Heart left ventricle (tissue), 16 donors: ENCODE measurements around the gene CEND1. TPM values are rescaled to one million over a fixed set of nuclear protein-coding genes. Genes with fewer than 3 reads are reported as not detected.

Experiments
- ATAC-seq, 4 donors: fragments of 200-7000 bp; cut with Tn5 transposase; one replicate each; pipeline ENCODE4 v1.9.1; 2020 to 2022; ENCODE audit warnings: moderate library complexity in 4 of 4, mild to moderate bottlenecking in 3 of 4, moderate number of reproducible peaks in 1 of 4
- DNase-seq, 5 donors: peaks; one replicate each; pipeline ENCODE4 v3.0.0-alpha.2; 2020
- H3K27ac ChIP-seq, 12 donors: fragments of 200-600 bp; sonication (generic) in 4 of 12; one replicate each; pipeline versions ENCODE4 v1.5.0 to v1.8.0; 2016 to 2022; ENCODE audit warnings: mild to moderate bottlenecking in 2 of 12
- H3K27me3 ChIP-seq, 9 donors: fragments of 200-600 bp; sonication (generic) in 2 of 9; one replicate each; pipeline versions ENCODE4 v1.5.1 to v1.8.0; 2016 to 2022; ENCODE audit warnings: mild to moderate bottlenecking in 3 of 9
- H3K36me3 ChIP-seq, 9 donors: fragments of 200-600 bp; sonication (generic) in 2 of 9; one replicate each; pipeline versions ENCODE4 v1.5.0 to v1.8.0; 2018 to 2022; ENCODE audit warnings: mild to moderate bottlenecking in 2 of 9
- H3K4me1 ChIP-seq, 12 donors: fragments of 200-600 bp; sonication (generic) in 4 of 12; one replicate each; pipeline versions ENCODE4 v1.5.0 to v1.8.0; 2016 to 2022; ENCODE audit warnings: mild to moderate bottlenecking in 3 of 12
- H3K4me3 ChIP-seq, 12 donors: fragments of 200-600 bp; sonication (generic) in 4 of 12; one replicate each; pipeline versions ENCODE4 v1.5.0 to v1.8.0; 2017 to 2022; ENCODE audit warnings: mild to moderate bottlenecking in 9 of 12, moderate library complexity in 4 of 12
- H3K9me3 ChIP-seq, 12 donors: fragments of 200-600 bp; sonication (generic) in 4 of 12; one replicate each; pipeline versions ENCODE4 v1.5.0 to v1.8.0; 2016 to 2022; ENCODE audit warnings: mild to moderate bottlenecking in 1 of 12
- POLR2A ChIP-seq, 2 donors: fragments of 450-650 bp; IDR thresholded peaks; one replicate each; pipeline ENCODE4 v1.6.1; 2017; ENCODE audit warnings: antibody characterized with exemption in 2 of 2, mild to moderate bottlenecking in 2 of 2, moderate library complexity in 2 of 2
- WGBS, 4 donors: extraction: QIAGEN DNeasy Blood & Tissue Kit in 2 of 4; methylation state at CpG; one replicate each; pipeline versions ENCODE4 v1.1.5 to v1.1.7; 2013 to 2018; 5-methylcytosine and 5-hydroxymethylcytosine counted together
- intact Hi-C, 10 donors: fragments of 100-400 bp; cut with DNase I; formaldehyde crosslinking; loops; one replicate each; pipeline versions ENCODE4 v1.11.1 to v1.14.2; 2022
- polyA plus RNA-seq, 2 donors: library from polyadenylated mRNA; stranded (reverse); fragments of 200-250 nt; gene quantifications; one replicate each; pipeline ENCODE4 v1.2.3, GENCODE V29; 2013
- total RNA-seq, 9 donors: library from RNA; depleted of rRNA in 2 of 9; stranded (reverse); fragments of >200 nt in 2 of 9; fragmentation: NEBNext Ultra II Directional in 3 of 9; extraction: Animal tissue kit (Norgen Biotek cat#: 25700) in 3 of 9; gene quantifications; one replicate each; pipeline versions ENCODE4 v1.1.0 to v1.2.4, GENCODE V29; 2016 to 2023
- TF ChIP-seq, protein P1 (sequence below), 12 donors: fragments of 200-600 bp; sonication (generic) in 4 of 12; IDR thresholded peaks; one replicate each; pipeline versions ENCODE4 v1.5.0 to v1.8.0; 2018 to 2022; ENCODE audit warnings: antibody characterized with exemption in 12 of 12, mild to moderate bottlenecking in 5 of 12
- donor health status: ischemic (EF 13 %, LVEDD 7.1; RV severe dilation, severe dysfunction).
- donor health status: healthy with polysubstance abuse.
- donor health status: DM: no; HTN: yes; CAD: no.
- donor health status: DM: no; HTN: no; CAD: no.
- donor health status: ischemic (EF 25% LVEDD 6.9; RV normal size, moderate dysfunction).
- donor health status: ischemic (EF 25% LVEDD 5.7; RV mildly dilated, moderate dysfunction).
- donor health status: healthy.
- donor health status: DM: yes; HTN: yes; CAD: no.
- donor health status: ischemic (EF 35%, LVEDD 5.7; RV mildly dilated, moderate dysfunction).
- donor health status: nonischemic (EF 11% LVEDD 7.7; RV severe dilation, severe dysfunction).
- donor health status: DM: yes; HTN: yes; CAD: no.
- donor health status: PGD.
- donor health status: ischemic (EF 29% LVEDD 5.4; RV normal size, mild dysfunction).
- donor health status: nonischemic (EF 23%, LVEDD 6.1; RV moderate dilation, normal function).

CEND1 gene
- total and polyA plus RNA-seq, 11 donors, result 0.25 to 1.1 (median 0.44) TPM; not detected in 2

DNA sequence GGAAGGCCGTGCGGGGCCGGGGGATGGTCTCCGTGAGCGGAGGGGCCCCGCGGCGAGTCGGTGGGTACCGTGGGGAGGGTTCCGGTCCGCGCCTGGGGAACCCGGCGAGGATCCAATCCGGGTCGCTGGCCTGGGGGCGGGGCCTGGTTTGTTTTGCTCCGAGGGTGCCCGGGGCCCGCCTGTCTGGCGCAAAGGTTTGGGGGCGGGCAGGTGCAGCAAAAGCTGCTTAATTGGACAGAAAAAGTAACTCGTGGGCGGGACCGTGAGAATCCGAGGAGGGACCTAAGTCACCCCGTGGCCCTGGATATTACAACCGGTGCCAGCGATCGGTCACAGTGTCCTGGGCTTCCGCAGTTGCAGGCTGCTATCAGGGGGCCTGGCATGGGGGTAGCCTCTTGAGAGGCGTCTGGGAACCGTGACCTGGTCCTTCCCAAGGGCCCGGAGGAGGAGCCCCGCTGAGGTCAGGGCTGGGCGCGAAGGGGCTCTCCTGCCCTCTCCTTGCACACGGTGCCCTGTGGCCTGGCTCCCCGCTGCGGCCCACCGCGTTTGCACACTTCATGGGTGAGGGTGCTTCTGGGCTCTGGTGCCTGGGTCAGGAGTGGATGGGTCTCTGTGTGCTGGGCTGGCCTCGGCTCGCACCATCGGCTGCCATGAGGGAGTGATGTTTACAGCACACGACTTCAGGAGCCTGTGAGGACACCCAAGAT, 30.2 kb upstream of the CEND1 start:
- no peaks in the 10 kb centered on the region for H3K27me3 ChIP-seq
- peaks cover 10 to 40% (median 27%) of the 10 kb centered on the region in 12 donors for H3K4me1 ChIP-seq
- peak in 1 of 2 donors; percentile 64 for TF ChIP-seq POLR2A (IDR thresholded peaks at IDR 0.05)
- TF ChIP-seq, protein P1, sequence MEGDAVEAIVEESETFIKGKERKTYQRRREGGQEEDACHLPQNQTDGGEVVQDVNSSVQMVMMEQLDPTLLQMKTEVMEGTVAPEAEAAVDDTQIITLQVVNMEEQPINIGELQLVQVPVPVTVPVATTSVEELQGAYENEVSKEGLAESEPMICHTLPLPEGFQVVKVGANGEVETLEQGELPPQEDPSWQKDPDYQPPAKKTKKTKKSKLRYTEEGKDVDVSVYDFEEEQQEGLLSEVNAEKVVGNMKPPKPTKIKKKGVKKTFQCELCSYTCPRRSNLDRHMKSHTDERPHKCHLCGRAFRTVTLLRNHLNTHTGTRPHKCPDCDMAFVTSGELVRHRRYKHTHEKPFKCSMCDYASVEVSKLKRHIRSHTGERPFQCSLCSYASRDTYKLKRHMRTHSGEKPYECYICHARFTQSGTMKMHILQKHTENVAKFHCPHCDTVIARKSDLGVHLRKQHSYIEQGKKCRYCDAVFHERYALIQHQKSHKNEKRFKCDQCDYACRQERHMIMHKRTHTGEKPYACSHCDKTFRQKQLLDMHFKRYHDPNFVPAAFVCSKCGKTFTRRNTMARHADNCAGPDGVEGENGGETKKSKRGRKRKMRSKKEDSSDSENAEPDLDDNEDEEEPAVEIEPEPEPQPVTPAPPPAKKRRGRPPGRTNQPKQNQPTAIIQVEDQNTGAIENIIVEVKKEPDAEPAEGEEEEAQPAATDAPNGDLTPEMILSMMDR (IDR thresholded peaks at IDR 0.05), result no peak
- 0 to 3% (median 2%) methylated on average over 16 to 47 of the region's 47 CpGs for WGBS, 4 donors
- DNase-seq (peak; percentile 90 to 94 (median 93)), ATAC-seq (peak; percentile 48 to 69 (median 60))
- H3K9me3 ChIP-seq, result no peaks in the 10 kb centered on the region
- H3K4me3 ChIP-seq, result peak overlapping the region; percentile 74 to 99 (median 88)
- peaks cover 0 to 36% (median 27%) of the 10 kb centered on the region in 9 donors for H3K36me3 ChIP-seq
- intact Hi-C loops, result loop anchor here in 1 of 10 donors (1.0 kb wide), 1 partner anchor 11 kb away; the partner anchor contains the start of gene RPLP2
- H3K27ac ChIP-seq, result peak overlapping the region; percentile 91 to 100 (median 96)

- ATAC-seq, result peak; percentile 39 to 84 (median 82)
- 0 to 1% (median 0%) methylated on average over 30 to 96 of the region's 96 CpGs for WGBS, 4 donors
- Histone ChIP-seq H3K36me3 (peaks cover 0 to 34% (median 25%) of the 10 kb centered on the region in 9 donors), H3K27ac (peak overlapping the region; percentile 91 to 100 (median 96)), H3K27me3 (no peaks in the 10 kb centered on the region), H3K4me1 (peaks cover 10 to 40% (median 27%) of the 10 kb centered on the region in 12 donors), H3K4me3 (peak overlapping the region; percentile 74 to 99 (median 88)), H3K9me3 (no peaks in the 10 kb centered on the region)
- intact Hi-C loops, result loop anchor here in 1 of 10 donors (1.0 kb wide), 1 partner anchor 10 kb away; the partner anchor contains the start of gene RPLP2
- peak; percentile 94 to 97 (median 96) for DNase-seq
- TF ChIP-seq POLR2A (IDR thresholded peaks at IDR 0.05), result peak; percentile 71 to 96
- TF ChIP-seq, protein P1 (IDR thresholded peaks at IDR 0.05), result peak in 3 of 12 donors; percentile 7 to 23 (median 15)
Observed at GRCh38 chr11:819129-819931, 29.4 kb upstream of the CEND1 start.

DNA sequence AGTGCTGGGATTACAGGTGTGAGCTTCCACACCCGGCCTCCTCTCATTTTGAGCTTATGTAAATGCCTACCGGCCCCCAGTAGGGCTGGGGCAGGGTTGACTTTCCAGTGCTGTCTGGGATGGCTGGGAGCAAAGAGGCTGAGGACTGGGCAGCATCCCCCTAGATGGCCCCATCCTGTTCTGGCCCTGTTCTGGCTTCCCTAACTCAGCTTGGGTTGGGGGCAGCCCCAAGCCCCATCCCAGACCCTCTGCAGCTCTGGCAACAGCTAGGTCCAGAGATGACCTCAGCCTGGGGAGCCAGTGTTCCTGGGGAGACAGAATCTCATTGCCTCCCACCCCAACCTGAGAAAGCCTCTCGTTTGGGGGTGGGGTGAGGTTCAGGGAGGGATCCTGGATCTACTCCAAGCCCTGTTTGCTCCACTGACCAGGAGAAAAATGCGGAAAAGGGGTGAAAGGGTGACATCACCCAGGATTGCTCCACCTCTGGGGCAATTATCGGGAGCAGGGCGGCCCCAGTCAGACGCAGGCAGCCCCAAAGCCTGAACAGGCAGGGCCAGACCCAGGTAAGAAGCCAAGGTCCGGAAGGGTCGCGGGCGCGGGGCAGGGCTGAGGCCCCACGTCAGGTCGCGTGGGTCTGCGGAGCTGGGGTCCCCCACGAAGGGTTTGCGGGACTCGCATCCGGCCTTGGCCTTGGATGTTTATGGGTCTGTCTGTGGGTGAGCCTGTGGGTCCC, 28.7 kb upstream of the CEND1 start, which contains the start of gene PNPLA2:
Gene PNPLA2 (plus strand): TSS at position 519 of the 733 bp plus-strand sequence. CDS start 805 bp downstream, outside the sequence.
- Histone ChIP-seq H3K4me3 (peak within 1 kb of the TSS; percentile 74 to 99 (median 88)), H3K9me3 (no peaks in the 10 kb centered on the region), H3K36me3 (peaks cover 0 to 34% (median 22%) of the 10 kb centered on the region in 9 donors), H3K27ac (peak within 1 kb of the TSS; percentile 91 to 100 (median 96)), H3K4me1 (peaks cover 10 to 40% (median 27%) of the 10 kb centered on the region in 12 donors), H3K27me3 (no peaks in the 10 kb centered on the region)
- TF ChIP-seq, protein P1 (IDR thresholded peaks at IDR 0.05), result no peak
- ATAC-seq (no peak), DNase-seq (no peak)
- intact Hi-C loops, result loop anchor here in 1 of 10 donors (1.0 kb wide), 1 partner anchor 9 kb away; the partner anchor contains the start of gene RPLP2
- WGBS, 4 donors, result 26 to 37% (median 28%) methylated on average over 18 to 20 of the region's 20 CpGs
